ENCODE data around the gene SHISAL2B.
"Not testable (repeated sequence)": the region's sequence is repeated elsewhere in the genome, so short reads cannot be mapped to it uniquely, and the experiment has no call there.

The SHISAL2B gene

GRCh38 chr5:64690417-64691151 is at the start of gene SHISAL2B:
Gene SHISAL2B, plus strand, starts transcription at chr5:64690503. Its CDS starts 121 bp downstream, at chr5:64690624.
- no peak for DNase-seq (ENCODE audit: low read depth in 2 of 3, low spot score in 1 of 3)

GRCh38 chr5:64644831-64645230 is 45.5 kb upstream of the SHISAL2B start:
- no peak for DNase-seq (ENCODE audit: low read depth in 2 of 3, low spot score in 1 of 3)

GRCh38 chr5:64646169-64646568 is 44.1 kb upstream of the SHISAL2B start:
- no peak for DNase-seq (ENCODE audit: low read depth in 2 of 3, low spot score in 1 of 3)

DNA sequence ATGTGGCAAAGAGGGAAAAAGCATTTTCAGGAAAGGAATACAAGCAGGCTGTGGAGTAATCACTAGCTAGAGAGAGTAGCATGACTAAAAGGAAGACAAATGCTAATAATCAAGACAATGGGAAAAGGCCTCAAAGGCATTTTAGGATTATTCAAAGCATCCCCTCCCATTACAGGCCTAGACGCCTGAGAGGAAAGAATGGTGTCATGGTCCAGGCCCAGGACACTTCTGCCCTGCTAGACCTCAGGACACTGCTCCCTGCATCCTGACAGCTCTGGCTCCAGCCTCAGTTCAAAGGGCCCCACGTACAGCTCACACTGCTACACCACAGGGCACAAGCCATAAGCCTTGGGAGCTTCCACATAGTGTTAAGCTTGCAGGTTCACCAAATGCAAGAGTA is 40.8 kb upstream of the SHISAL2B start:
- no peak for DNase-seq (ENCODE audit: low read depth in 2 of 3, low spot score in 1 of 3)

GRCh38 chr5:64653766-64654560 is 36.3 kb upstream of the SHISAL2B start:
- no peak for DNase-seq (ENCODE audit: low read depth in 2 of 3, low spot score in 1 of 3)

- DNase-seq (ENCODE audit: low read depth in 2 of 3, low spot score in 1 of 3) = no peak
Measured at GRCh38 chr5:64654561-64654938, 35.8 kb upstream of the SHISAL2B start.

DNA sequence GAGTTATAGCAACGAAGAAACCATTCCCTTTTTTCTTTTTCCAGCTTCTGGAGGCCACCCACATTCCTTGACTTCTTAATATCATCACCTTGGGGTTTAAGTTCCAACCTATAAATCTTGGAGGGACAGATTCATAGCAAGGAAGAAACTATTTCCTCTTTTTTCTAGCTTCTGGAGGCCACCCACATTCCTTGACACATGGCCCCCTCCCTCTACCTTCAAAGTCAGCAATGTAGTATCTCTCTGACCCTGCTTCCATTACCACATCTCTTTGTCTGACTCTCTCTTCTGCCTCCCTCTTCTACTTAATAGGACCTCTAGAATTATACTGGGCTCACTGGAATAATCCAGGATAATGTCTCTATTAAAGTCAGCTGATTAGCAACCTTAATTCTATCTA is 34.7 kb upstream of the SHISAL2B start:
- no peak for DNase-seq (ENCODE audit: low read depth in 2 of 3, low spot score in 1 of 3)

- no peak for DNase-seq (ENCODE audit: low read depth in 2 of 3, low spot score in 1 of 3)
Measured at GRCh38 chr5:64659289-64659688, 31.0 kb upstream of the SHISAL2B start.

- not testable (repeated sequence) for DNase-seq (ENCODE audit: low read depth in 2 of 3, low spot score in 1 of 3)
Measured at GRCh38 chr5:64663181-64663580, 27.1 kb upstream of the SHISAL2B start.

GRCh38 chr5:64665243-64665642 is 25.1 kb upstream of the SHISAL2B start:
- no peak for DNase-seq (ENCODE audit: low read depth in 2 of 3, low spot score in 1 of 3)

DNA sequence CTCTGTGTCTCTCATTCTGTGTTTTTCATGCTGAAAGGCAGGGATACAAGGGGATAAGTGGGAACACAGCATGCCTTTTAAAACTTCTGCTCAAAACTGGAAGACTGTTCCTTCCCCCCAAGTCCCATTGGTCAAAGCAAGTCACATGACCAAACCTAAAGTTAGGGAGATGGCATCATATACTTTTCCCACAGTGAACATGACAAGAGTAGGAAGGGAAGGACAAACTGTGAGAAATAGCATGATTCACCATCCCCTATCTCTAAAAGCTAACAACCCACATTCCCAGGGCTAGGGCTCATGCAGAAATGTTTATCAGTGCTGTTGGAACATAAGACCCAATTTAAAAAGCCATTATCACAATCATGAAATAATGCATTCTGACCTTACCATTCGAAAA is 24.2 kb upstream of the SHISAL2B start:
- DNase-seq (ENCODE audit: low read depth in 2 of 3, low spot score in 1 of 3) = no peak

GRCh38 chr5:64667068-64667467 is 23.2 kb upstream of the SHISAL2B start:
- no peak for DNase-seq (ENCODE audit: low read depth in 2 of 3, low spot score in 1 of 3)

GRCh38 chr5:64670277-64670676 is 20.0 kb upstream of the SHISAL2B start:
- no peak for DNase-seq (ENCODE audit: low read depth in 2 of 3, low spot score in 1 of 3)

DNA sequence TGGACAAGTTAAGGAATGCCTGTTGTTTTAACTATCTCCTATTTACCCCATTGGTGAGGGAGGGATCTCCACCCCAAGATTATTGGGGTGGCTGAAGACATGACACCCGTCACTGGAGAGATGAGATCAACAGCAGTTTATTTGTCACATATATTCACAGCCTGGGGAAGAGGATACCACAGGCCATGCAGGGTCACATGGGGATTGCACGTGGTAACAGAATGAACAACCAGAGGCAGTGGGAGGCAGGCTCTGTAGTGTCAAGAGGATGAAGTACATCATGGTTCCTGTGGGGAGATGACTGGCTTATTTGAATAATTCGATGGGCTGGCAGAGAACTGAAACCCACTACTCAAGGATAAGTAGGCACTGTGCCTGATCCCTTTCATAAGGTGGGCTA is 18.6 kb upstream of the SHISAL2B start:
- no peak for DNase-seq (ENCODE audit: low read depth in 2 of 3, low spot score in 1 of 3)

DNA sequence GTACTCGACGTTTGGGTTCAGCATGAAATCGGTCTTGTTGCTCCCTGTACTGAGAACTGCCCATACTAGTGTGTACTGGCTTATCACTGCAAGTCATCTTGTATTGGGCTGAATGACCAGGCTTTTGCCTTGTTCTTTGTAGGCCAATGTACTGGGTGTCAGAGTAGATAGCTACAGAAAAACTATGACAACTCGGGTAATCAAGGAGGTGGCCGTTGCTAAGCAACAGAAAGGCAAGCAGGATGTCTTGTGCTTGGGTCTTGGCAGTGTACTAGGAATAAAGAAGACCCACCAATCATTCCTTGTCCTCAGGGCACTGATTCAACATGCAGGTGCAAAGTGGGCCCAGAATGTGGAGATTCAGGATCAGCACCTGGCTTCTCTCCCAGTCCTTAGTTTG is 11.9 kb upstream of the SHISAL2B start:
- DNase-seq (ENCODE audit: low read depth in 2 of 3, low spot score in 1 of 3) = no peak

DNA sequence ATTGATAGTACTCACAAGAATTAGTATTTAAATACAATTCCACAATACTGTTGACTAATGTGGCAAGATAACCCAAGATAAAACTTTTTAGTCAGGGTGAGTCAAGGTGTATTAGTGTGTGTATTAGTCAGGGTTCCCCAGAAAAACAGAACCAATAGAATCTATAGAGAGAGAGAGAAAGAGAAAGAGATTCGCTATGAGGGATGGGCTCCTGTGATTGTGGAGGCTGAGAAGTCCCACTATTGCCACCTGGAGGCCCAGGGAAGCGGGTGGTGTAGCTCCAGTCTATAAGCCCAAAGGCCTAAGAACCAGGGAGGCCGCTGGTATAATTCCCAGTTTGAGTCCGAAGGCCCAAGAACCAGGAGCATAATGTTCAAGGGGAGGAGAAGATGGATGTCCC is 10.0 kb upstream of the SHISAL2B start:
- no peak for DNase-seq (ENCODE audit: low read depth in 2 of 3, low spot score in 1 of 3)

DNA sequence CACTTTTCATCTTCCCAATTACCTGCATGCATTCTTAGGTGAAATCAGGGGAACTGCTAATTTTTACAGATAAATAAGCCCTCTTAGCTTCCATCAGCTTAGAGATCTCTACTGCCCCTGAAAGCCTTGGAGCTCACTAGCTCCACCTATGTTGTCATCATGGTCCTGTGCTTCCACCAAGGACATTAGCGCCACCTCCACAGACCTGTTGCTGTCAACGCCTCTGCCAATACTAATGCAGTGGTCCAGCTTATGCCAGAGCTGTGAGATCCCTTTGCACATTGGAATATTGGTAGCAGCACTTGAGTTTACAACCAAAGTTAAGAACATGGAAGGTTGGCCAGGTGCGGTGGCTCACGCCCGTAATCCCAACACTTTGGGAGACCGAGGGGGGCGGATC is 7.7 kb upstream of the SHISAL2B start:
- DNase-seq (ENCODE audit: low read depth in 2 of 3, low spot score in 1 of 3) = no peak

- DNase-seq (ENCODE audit: low read depth in 2 of 3, low spot score in 1 of 3) = no peak
Measured at GRCh38 chr5:64685866-64686265, 4.4 kb upstream of the SHISAL2B start.

DNA sequence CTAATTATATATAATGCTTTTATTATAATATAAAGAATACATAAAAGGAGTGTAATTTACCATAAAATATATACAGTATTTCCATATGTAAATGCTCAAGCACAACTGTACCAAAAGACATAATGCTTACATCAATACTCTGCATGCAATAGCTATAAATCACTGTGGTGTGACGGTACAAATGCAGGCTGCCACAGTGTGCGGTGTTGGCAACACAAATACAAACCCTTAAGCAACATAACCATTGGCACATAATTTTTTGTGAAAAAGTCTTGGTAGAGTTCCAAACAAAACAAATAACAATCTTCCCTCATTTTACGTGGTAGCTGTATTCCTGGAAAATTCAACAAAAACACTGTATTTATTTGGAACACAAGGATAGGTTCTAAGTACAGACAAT is 1.9 kb upstream of the SHISAL2B start:
- DNase-seq (ENCODE audit: low read depth in 2 of 3, low spot score in 1 of 3) = no peak

DNA sequence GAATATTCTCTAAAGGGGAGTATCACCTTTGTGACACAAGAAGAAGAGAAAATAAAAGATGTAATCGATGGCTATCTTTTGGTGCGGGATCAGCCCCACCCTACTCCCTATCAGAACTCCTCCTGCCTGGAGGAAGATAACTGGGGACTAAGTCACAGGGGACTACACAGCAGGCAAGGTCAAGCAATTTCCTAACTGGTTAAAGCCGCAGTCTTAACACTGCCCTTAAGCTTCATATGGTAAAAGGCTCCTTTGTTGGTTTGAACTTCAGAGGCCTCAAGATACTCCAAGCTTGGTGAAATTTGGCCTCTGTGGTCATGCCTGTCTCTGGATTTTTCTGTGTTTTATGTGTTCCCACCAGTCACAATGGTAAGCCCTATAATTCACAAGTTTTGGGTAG is 1.3 kb upstream of the SHISAL2B start:
- DNase-seq (ENCODE audit: low read depth in 2 of 3, low spot score in 1 of 3) = no peak

- no peak for DNase-seq (ENCODE audit: low read depth in 2 of 3, low spot score in 1 of 3)
Measured at GRCh38 chr5:64690104-64690416, 243 bp upstream of the SHISAL2B start.

GRCh38 chr5:64691291-64691690 is 988 bp downstream of the SHISAL2B start:
- no peak for DNase-seq (ENCODE audit: low read depth in 2 of 3, low spot score in 1 of 3)

DNA sequence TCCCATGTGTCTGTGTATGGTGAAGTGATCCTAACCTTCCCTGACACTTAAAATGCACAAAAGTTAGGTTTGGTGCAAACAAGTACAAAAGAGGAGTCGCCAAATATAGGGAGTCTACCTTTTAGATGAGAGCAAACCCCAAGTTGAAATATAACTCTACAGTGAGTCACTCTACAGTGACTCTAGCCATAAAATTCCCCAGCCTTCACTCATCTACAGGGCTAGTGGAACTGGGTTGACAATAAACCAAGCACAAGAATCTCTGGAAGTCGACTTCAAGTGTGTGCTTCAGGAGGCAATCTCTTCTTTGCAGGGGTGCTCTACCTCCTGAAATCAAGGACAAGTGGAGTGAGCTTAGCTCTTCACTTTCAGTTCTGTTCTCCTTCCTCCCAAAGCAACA is 3.3 kb downstream of the SHISAL2B start:
- no peak for DNase-seq (ENCODE audit: low read depth in 2 of 3, low spot score in 1 of 3)
